ENCODE data around the gene UBE2J1. TPM values are rescaled to one million over a fixed set of nuclear protein-coding genes. Genes with fewer than 3 reads are reported as not detected.
"Not testable (repeated sequence)": the region's sequence is repeated elsewhere in the genome, so short reads cannot be mapped to it uniquely, and the experiment has no call there.

Gene UBE2J1
- total RNA-seq = 40.4 TPM
- long read RNA-seq, full-length matches to known transcripts = 77 of 109 reads
- long read RNA-seq, partial matches to known transcripts = 14 of 109 reads
- long read RNA-seq, other reads (novel, unspliced or antisense) = 18 of 109 reads

GRCh38 chr6:89352278-89353117 is at the start of gene UBE2J1:
UBE2J1 (minus strand) TSS chr6:89352722; CDS start chr6:89352569, 153 bp downstream.
- peak; percentile 99 for DNase-seq (ENCODE audit: low spot score)

DNA sequence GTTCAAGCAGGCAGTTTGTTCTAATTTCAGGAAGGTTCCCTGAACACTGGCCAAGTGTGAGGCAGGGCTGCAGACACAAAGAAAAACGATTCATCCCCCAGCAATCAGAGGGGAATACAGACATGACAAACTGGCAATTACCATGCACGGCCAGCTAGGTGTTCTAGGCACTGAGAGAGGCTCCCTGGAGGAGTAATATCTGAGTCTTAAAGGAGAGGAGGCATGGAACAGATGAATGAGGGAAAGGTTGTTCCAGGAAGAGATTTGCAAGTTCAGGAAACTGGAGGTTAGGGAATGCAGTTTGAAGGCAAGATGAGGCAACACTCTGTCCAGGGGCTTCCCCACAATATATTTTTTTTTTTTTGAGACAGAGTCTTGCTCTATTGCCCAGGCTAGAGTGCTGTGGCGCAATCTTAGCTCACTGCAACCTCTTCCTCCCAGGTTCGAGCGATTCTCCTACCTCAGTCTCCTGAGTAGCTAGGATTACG is 48.4 kb upstream of the UBE2J1 start:
- DNase-seq (ENCODE audit: low spot score) = no peak

DNA sequence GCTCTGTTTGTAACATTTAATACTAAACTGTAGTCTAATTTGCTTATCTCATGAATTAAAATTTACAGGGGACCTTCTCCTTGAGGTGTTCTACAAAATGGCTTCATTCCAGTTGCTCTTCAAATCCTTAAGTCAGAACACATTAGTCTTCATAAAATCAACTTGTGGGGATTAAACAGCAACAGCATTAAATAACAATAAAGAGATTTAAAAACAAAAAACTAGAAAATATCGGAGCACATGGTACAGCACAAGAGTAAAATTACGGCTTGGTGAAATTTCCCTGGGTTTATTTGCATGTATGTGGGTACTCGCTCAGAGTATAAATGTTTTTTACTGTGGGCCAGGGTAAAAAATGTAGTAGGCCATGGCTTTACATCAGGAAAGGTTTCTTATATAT is 47.5 kb upstream of the UBE2J1 start:
- DNase-seq (ENCODE audit: low spot score) = no peak

GRCh38 chr6:89398762-89399525 is 46.4 kb upstream of the UBE2J1 start:
- DNase-seq (ENCODE audit: low spot score) = no peak

GRCh38 chr6:89397884-89398283 is 45.4 kb upstream of the UBE2J1 start:
- DNase-seq (ENCODE audit: low spot score) = not testable (repeated sequence)

- DNase-seq (ENCODE audit: low spot score) = no peak
These were observed 41.1 kb upstream of the UBE2J1 start for GRCh38 chr6:89393659-89394058.

DNA sequence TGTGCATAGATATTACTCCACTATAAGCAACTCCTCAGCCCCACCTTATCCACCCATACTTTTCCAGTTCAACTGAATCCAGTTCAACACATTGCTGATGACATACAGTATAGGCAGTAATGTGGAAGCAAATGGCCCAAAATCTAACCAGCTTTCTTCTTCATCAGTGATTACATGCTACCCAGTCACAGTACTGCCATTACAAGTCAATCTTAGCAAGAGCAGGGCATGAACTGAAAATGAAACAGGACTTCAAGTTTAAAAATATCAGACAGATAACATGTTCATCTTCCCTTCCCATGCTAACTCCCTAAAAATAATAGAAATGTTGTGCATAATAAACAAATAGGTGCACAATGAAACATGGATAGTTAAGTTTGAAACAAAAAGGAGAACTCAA is 40.3 kb upstream of the UBE2J1 start:
- DNase-seq (ENCODE audit: low spot score) = no peak

DNA sequence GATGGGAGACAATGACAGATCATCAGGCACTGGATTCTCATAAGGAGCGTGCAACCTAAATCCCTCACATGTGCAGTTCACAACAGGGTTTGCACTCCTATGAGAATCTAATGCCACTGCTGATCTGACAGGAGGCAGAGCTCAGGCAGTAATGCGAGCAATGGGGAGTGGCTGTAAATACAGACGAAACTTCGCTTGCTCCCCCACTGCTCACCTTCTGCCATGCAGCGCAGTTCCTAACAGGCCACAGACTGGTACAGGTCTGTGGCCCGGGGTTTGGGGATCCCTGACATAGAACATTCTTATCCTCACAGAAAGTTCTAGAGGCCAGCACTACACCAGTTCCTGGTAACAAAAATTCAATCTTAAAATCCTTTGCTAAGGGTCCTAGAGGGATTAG is 36.3 kb upstream of the UBE2J1 start:
- no peak for DNase-seq (ENCODE audit: low spot score)

DNA sequence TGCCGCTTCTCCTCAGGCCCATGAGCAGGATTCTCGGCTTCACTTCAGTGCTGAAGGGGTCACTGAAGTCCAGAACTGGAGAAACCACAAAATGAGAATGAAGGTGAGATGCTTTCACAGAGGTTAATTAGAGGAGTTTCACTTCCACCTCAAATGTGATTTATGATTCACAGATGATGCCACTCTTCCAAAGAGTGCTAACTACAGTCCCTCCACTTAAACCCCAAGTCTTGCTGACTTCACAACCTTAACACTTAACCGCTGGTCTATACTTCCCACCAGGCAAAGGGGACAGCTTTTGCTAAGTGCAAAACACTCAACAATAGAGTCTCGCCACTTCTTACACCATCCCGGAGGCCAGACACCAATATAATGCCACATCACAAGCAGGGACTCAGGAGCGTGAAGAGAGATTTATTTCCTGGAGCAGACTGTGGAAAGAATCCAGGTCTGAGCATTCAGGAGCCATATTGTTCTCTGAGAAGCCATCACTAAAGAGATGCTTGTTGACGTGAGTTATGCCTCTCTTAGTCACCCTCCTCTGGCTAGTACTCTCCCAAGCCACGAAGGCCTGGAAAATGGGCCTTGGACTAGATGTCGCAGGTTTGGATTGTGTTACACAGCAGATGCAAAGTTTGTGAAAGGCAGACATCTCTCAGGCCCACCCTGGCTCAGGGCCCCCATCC is 35.1 kb upstream of the UBE2J1 start:
- DNase-seq (ENCODE audit: low spot score) = no peak

DNA sequence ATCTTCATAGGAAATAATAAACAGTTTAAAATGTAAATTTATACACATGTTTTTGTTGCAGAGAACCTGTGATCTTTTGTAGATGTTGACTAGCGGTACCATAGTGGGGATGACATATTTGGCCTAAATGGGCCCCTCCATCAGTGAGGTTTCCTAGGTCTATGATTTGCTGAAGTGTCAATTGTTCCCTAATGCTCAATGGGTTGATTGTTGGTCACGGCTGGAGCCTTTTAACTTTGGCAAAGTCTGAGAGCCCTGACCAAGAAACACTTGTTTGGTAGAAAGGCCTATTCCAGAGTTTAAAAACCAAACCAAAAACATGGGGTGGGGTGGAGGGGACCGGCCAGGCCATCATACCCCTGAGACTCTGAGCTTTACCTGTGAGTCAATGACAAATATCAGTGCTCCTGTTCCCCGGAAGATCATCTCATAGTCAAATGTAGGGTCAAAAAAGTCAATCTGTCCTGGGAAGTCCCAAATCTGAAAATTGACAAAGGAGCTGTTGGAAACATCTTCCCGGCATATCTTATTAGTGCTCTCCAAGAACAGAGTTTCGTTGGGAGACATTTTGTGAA is 34.5 kb upstream of the UBE2J1 start:
- DNase-seq (ENCODE audit: low spot score) = no peak

DNA sequence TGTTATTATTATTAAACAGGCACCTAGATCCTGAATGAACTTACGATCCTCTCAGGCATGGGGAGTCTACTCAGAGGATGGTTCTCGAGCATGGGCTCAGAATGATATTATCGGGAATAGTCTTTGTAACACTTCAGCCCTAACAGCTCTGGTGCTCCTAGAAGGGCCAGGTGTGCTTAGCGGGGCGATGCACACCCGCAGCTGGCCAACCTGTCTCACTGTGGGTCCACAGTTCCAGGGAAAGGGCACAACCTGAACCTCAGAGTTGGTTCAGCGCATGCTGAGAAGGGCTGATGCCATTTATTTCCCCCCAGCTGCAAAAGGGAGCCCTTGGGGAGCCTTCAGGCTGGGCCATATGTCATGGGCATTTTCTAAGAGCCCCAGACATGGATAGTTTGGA is 33.3 kb upstream of the UBE2J1 start:
- DNase-seq (ENCODE audit: low spot score) = no peak

GRCh38 chr6:89385156-89385667 is 32.7 kb upstream of the UBE2J1 start:
- no peak for DNase-seq (ENCODE audit: low spot score)

- DNase-seq (ENCODE audit: low spot score) = no peak
These were observed 28.5 kb upstream of the UBE2J1 start for GRCh38 chr6:89381031-89381430.

- DNase-seq (ENCODE audit: low spot score) = no peak
These were observed 26.8 kb upstream of the UBE2J1 start for GRCh38 chr6:89379281-89379680.

GRCh38 chr6:89378628-89379027 is 26.1 kb upstream of the UBE2J1 start:
- DNase-seq (ENCODE audit: low spot score) = no peak

DNA sequence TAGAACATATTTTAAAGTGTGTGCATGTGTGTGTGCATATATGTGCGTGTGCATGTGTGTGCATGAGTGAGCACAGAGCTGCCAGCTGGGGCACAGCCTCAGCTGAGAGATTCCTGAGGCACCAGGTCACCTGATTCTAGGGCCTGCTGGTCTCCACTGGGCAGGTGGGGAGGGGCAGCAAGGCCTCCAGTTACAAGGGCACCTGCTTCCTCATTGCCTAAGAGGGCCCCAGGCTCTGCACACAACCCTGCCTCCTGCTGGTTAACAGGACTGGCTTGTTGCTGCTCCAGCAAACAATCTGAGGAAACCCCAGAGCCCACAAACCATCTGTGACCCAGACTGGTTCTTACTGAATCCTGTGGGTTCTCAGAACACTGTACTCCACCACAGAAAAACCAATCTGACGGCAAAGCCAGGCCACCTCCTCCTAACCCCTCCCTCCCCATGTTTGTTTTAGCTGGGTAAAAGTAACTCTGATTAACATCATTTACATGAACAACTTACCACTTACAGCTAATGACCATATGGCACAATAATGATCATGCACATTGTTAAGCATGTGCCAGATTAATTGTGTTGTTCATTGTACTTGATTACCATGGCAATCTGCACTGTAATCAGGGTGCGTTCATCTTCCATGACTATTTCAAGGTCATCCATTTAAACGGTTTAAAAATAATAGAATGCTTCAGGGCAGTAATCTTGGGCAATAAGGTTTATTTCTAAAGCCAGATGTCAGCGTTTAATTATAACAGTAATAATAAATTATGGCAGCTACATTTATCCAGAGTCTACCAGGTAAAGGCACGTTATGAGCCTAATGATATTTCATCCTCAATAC is 23.1 kb upstream of the UBE2J1 start:
- no peak for DNase-seq (ENCODE audit: low spot score)

DNA sequence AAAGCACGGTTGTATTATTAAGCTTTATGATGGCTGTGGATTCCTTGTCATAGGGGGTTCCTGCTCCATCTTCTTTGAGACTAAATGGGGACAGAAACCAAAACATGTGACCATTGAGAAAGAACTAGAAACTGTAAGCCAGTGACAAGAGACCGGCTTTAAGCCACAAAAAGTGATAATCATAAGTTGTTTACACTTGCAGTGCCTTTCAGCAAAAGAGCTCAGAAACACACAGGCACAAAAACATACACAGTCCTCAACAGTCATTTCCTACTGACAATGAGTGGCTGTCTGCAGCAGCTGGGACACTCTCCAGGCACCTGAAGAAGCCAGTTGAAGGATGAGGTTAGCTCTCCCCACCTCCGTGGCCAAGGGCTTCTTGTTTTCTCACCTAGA is 20.0 kb upstream of the UBE2J1 start:
- no peak for DNase-seq (ENCODE audit: low spot score)

DNA sequence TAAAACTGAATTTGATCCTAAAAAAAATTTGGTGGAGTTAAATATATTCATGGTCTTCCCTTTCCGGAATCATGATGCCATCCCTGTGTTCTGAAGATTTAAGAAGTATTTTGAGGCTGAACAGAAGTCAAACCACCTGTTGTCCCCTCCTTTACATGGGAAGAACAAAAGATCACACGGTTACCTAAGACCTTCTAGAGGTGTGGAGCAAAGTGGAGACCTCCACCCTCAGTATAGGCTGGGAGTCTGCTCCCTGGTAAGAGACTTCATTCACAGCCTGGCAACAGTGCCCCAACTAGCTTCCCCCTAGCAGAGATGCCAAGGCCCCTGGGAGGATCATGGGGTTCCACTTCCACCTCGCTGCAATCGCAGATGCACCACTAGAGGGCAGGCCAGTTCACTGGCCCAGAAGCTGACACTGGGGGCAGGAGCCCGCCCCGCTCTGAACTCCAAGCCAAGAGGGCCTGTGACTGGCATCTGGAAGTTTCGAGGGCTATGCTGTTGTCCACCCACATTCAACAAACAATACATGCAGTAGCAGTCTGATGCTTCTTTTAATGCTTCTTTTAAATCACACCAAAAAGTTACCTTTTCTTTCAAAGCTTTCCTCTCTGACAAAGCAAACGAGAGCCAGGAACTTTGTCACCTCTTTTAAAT is 19.5 kb upstream of the UBE2J1 start:
- no peak for DNase-seq (ENCODE audit: low spot score)

GRCh38 chr6:89368999-89369398 is 16.5 kb upstream of the UBE2J1 start:
- DNase-seq (ENCODE audit: low spot score) = no peak

DNA sequence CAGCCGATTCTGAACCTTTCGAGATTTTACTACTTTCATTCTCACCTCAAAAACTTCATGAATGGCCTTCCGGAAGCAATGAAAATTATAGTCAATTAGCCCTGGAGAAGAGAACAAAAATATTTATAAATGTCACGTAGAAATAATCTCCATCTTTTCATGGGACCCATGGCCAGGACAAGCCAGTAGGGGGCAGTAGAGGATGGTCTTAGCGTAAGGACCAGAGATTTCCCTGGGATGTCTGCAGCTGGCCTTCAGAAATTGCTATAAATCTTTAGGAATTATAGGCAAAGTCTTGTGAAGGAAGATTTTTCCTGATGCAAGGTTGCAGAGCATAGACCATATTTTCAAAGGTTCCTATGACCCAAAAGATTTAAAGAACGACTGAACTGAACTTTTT is 15.6 kb upstream of the UBE2J1 start:
- DNase-seq (ENCODE audit: low spot score) = no peak

Data from mesenteric fat pad (tissue), 1 donor.